CD1c-positive myeloid dendritic cell (primary cell): ENCODE measurements around the gene MGAT5.

Experiments used
- DNase-seq: peaks from one replicate; pipeline ENCODE4 v3.0.0-alpha.2; 2016; ENCODE audit errors: extremely low spot score

Gene MGAT5

GRCh38 chr2:134231301-134231964 lies 22.4 kb upstream of the MGAT5 start:
- no peak for DNase-seq

GRCh38 chr2:134231965-134232340 lies 21.9 kb upstream of the MGAT5 start:
- DNase-seq = no peak

GRCh38 chr2:134232461-134232860 lies 21.4 kb upstream of the MGAT5 start:
- no peak for DNase-seq

DNA sequence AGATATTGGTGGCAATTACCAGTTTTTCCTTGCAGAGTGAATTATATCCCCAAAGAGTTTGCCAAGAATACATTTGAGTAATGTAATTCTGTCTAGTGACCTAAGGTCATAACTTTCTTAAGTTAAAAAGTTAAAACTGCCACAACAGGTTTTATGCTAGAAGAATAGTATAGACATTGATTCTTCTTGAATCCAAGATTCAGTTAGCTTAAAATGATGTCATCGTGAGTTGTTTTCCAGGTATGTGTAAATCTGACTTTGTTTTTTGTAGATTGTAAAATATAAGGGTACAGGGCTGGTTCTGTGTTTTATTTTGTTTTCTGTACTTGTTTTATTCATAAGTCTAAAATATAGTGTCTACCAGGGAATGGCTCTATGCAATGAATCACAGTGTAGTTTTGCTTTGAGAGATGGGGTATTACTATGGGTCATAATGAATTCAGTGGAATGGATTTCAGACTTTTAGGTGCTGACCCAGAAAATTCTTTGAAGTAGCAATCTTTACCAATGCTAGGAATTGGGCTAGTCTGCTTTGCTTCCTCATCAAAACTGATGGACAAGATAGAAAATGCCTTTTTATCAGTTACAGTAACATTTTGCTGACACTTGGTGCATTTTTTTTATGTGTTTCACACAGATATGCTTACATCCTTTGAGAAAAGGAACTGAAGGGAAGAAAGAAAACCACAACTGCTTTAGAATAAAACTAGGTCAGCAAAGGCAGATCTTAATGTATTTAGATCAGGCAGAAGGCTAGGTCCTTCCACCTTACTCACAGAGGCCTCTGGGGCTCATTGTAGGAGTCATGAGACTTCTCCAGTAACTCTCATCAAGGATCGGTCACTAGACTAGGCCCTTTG lies 20.8 kb upstream of the MGAT5 start:
- DNase-seq = peak; percentile 31

DNA sequence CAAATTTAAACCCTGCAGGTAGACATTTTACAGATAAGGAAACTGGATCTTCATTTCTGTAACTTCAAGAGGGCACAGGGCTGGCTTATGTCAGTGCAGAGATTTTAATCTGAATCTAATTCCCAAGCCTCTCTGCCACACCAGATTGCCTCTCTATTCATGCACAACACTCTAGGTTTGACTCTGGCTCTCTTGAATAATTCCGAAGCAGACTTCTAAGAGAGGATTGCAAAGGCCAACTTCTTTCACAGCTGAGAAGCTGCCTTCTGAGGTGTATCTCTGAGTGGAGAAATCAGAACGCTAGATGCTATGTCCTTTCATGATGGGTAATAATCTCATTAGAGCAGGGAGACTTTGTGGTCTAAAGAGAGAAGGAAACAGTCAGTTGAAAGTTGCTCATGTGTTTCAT lies 20.1 kb upstream of the MGAT5 start:
- no peak for DNase-seq

DNA sequence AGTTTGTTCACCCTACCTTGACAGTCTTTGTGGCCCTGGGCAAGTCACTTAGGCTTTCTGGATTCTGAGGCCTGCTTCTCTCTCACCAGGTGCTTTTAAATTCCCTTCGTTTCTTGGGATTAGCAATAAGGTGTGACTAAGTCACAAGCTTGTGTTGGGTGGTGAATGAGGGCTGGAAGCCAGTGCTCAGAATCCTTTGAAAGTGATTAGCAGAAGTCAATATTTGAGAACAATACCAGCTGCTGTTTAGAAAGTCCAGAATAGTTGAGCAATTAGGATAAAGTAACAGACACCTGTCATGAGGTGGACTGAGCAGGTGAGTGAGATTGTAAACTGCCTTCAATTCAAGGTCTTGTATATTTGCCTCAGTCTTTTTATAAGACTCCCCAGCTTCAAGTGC lies 19.3 kb upstream of the MGAT5 start:
- DNase-seq = no peak

DNA sequence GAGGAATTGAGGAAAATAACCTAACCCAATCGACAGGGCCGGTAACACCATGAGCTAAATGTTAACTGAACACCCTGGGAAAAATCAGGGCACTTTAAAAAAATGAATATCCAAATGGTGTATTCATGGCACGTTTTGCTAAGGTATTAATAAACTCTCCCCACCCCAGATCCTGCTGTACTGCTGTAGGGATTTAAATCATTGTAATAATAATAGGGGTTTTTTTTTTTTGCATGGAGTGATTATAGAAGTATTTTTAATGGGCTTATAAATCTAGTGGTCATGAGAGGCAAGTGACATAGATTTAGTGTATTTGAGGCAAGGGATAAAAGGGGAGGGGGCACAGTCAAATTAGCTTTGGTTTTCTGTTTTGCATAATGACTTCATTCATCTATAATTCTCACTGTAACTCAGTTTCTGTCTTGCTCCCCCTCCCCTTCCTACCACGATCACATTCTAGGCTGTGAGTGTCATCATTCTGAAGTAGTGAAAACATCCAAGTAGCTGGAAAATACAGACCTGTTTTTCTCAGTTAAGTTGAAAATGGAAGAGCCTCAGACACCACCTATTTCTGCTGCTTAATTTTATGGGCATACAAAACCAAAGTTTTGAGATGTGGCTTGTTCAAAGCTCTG lies 18.2 kb upstream of the MGAT5 start:
- no peak for DNase-seq

GRCh38 chr2:134238371-134238770 lies 15.5 kb upstream of the MGAT5 start:
- DNase-seq = no peak

- no peak for DNase-seq
Observed at GRCh38 chr2:134240061-134240460, 13.8 kb upstream of the MGAT5 start.

GRCh38 chr2:134241911-134242310 lies 12.0 kb upstream of the MGAT5 start:
- no peak for DNase-seq

DNA sequence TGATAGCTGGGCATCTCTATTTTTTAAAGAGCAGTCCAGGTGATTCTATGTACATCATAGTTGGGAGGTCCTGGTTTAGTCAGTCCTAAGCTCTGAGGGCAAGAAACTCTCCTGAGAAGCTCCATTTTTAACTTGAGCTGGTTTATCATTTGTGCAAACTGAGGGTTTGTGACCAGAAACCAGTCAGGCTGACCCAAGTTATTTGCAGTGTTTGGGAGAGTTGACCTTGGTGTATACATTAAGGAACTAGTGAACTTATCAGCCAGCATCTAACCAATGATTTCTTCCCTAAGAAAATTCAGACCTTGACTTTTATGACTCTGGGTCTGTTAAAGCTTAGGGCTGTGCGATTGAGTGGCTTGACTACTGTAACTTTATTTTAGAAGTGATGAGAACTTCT lies 10.6 kb upstream of the MGAT5 start:
- DNase-seq = no peak

- no peak for DNase-seq
Observed at GRCh38 chr2:134244086-134244485, 9.8 kb upstream of the MGAT5 start.

- DNase-seq = no peak
Observed at GRCh38 chr2:134244587-134244986, 9.3 kb upstream of the MGAT5 start.

DNA sequence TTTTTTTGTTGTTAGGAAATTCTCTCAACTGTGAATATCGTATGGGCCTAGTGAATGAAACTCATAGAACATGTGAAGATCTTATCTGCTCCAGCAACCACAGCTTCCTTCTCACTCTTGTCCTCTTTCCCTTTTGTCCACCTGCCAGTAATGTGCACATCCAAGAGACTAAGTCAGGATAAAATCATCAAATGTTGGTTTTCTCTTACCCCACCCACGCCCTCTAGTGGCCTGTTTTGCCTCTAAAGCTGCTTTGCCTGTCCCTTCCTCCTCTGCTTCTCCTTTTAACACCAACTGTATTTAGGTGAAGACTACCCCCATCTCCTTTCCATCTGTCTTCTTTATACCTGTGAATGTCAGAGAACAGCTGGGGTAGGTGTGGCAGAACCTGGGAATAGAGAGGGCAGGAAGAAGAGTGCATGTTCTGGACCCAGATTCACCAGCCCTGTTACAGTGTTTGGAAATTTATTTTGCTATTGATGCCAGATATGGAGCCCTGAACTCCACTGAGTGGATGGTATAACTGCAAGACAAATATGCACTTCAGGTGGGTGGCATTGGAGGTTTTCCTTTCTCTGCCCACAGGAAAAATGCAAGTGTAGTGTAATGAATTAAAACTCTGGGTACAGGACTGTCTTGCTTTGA lies 8.4 kb upstream of the MGAT5 start:
- peak; percentile 76 for DNase-seq

- DNase-seq = peak; percentile 27
Observed at GRCh38 chr2:134246154-134246874, 7.6 kb upstream of the MGAT5 start.

- DNase-seq = peak; percentile 6
Observed at GRCh38 chr2:134247679-134248078, 6.2 kb upstream of the MGAT5 start.

GRCh38 chr2:134248913-134249312 lies 5.0 kb upstream of the MGAT5 start:
- no peak for DNase-seq

DNA sequence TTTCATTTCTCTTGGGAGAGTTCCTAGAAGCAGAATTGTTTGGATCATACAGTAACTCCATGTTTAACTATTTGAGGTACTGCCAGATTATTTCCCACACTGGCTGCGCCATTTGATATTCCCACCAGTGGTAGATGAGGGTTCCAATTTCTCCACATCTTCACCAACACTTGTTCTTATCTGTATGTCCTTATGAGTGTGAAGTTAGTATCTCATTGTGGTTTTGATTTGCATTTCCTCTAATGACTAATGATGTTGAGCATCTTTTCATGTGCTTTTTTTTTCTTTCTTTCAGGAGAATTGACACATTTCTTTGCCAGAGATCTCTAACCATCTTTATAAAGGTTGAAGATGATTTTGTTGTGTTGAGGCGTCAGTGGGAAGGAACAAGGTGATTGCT lies 4.1 kb upstream of the MGAT5 start:
- no peak for DNase-seq

DNA sequence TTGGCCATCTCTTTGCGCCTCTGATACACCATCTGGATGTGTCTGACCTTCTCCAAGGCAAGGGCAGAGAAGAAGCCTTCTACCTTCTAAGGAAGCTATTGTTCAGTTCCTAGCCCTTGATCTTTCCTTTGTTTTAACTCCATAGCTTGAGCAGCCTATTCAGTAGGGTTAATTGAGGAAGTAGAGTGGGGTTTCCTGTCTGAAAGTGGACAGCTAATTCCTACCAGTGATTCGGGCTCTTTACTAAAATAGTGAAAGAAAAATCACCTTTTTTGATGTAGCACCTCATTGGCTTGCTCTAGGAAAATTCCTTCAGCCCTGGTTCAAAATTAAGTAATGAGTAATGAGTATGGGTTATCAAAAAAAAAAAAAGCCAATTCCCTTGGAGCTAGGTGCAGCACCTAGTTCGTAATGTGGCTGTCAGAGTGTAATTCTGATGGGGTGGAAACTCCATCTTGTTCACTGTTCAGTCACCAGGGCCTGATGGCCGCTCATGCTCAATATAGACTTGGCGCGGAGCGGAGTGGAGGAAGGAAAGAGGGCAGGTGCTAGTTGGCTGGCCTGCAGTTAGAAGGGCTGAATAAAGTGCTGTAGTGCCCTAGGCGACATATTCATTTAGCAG lies 2.9 kb upstream of the MGAT5 start:
- DNase-seq = peak; percentile 26

GRCh38 chr2:134252092-134252750 lies 1.7 kb upstream of the MGAT5 start:
- no peak for DNase-seq
